ENCODE results near the gene CDHR3.

DNA sequence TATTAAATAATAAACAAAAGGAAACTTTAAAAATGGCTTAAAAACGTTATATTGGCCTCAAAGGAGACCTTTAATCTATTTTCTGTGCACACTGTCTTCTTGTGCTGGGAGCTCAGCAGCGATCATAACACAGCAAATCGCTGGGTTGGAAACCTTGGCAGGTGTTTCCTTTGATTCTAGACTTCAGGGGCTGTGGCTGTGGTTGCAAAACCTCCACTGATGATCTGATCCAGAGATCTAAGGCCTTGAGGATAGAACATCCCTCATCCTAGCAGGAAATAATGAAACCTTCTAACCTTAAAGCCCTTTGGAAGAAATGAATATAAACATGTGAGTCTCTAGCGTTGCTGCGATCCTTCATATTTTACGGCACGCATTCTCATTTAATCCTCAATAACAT is 29.8 kb downstream of the CDHR3 start:
- no peak for TF ChIP-seq EZH2phosphoT487 (IDR thresholded peaks at IDR 0.05; ENCODE audit: borderline replicate concordance, low read depth, low read length)
- TF ChIP-seq, protein P1, sequence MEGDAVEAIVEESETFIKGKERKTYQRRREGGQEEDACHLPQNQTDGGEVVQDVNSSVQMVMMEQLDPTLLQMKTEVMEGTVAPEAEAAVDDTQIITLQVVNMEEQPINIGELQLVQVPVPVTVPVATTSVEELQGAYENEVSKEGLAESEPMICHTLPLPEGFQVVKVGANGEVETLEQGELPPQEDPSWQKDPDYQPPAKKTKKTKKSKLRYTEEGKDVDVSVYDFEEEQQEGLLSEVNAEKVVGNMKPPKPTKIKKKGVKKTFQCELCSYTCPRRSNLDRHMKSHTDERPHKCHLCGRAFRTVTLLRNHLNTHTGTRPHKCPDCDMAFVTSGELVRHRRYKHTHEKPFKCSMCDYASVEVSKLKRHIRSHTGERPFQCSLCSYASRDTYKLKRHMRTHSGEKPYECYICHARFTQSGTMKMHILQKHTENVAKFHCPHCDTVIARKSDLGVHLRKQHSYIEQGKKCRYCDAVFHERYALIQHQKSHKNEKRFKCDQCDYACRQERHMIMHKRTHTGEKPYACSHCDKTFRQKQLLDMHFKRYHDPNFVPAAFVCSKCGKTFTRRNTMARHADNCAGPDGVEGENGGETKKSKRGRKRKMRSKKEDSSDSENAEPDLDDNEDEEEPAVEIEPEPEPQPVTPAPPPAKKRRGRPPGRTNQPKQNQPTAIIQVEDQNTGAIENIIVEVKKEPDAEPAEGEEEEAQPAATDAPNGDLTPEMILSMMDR (conservative IDR thresholded peaks at IDR 0.05; ENCODE audit: low read length): no peak

All from OCI-LY7 (cell line).